Endothelial cell of umbilical vein (primary cell): ENCODE results near the gene CMIP. TPM values are rescaled to one million over a fixed set of nuclear protein-coding genes. Genes with fewer than 3 reads are reported as not detected.

ENCODE experiments used
- BruUV-seq: library from RNA; stranded (reverse); fragments of 400-500 nt; replicated peaks from 2 replicates; lab custom pipeline; 2021; lab: Mats Ljungman, UMichigan
- CTCF ChIA-PET: fragments of 300-600, 350-600 bp; sonication (Branson Sonifier 250); formaldehyde crosslinking; loops from one replicate; lab custom pipeline; 2021; ENCODE audit warnings: antibody characterized with exemption, inconsistent platforms; lab: Charles Lee
- POLR2A ChIA-PET: fragments of 300-600, 350-600 bp; sonication (Branson Sonifier 250); formaldehyde crosslinking; loops from one replicate; lab custom pipeline; 2021; ENCODE audit warnings: antibody characterized with exemption, inconsistent platforms; lab: Charles Lee
- DNase-seq: peaks from one replicate; pipeline ENCODE4 v3.0.0-alpha.2; 2011; ENCODE audit warnings: low read depth, low spot score
- FAIRE-seq: peaks from 2 replicates; lab custom pipeline; 2011; peaks lifted over from hg19 to GRCh38; lab: Jason Lieb, UNC
- H2AFZ ChIP-seq: 2 replicates; pipeline ENCODE4 v1.6.0; 2012; ENCODE audit warnings: low read depth, low read length, control low read depth, inconsistent platforms
- H3K27ac ChIP-seq: 2 replicates; pipeline ENCODE4 v1.5.1; 2011; ENCODE audit warnings: low read depth, mild to moderate bottlenecking, control low read depth, low read length, moderate library complexity; ENCODE audit not compliant: insufficient read depth
- H3K27me3 ChIP-seq, 2 experiments: 2 replicates each; pipeline versions ENCODE4 v1.6.0 to v1.6.1; 2011; ENCODE audit warnings: low read length in 2 of 2, mixed read lengths in 1 of 2; ENCODE audit not compliant: control insufficient read depth in 2 of 2, insufficient read depth in 2 of 2
- H3K36me3 ChIP-seq, 2 experiments: 2 replicates in 1 of 2; 3 replicates in 1 of 2; pipeline ENCODE4 v1.5.1; 2011; ENCODE audit warnings: low read length in 2 of 2, mild to moderate bottlenecking in 1 of 2, moderate library complexity in 1 of 2; ENCODE audit not compliant: control insufficient read depth in 2 of 2, insufficient read depth in 2 of 2; ENCODE audit errors: extremely low read depth in 1 of 2
- H3K4me1 ChIP-seq: 3 replicates; pipeline ENCODE4 v1.5.1; 2011; ENCODE audit warnings: mild to moderate bottlenecking, low read length; ENCODE audit not compliant: control insufficient read depth, insufficient read depth; ENCODE audit errors: extremely low read depth
- H3K4me2 ChIP-seq: 2 replicates; pipeline ENCODE4 v1.6.1; 2011; ENCODE audit warnings: low read length, control low read depth, mixed read lengths; ENCODE audit not compliant: insufficient read depth
- H3K4me3 ChIP-seq, 3 experiments: fragments of 200-600 bp in 1 of 3; sonication (generic), shearing (Covaris generic) in 1 of 3; replicated peaks in 1 of 3; 2 replicates each; pipeline ENCODE4 v1.5.1; 2011 to 2016; ENCODE audit warnings: control low read depth in 3 of 3, low read length in 3 of 3, mild to moderate bottlenecking in 2 of 3, inconsistent platforms in 1 of 3, low read depth in 1 of 3, moderate library complexity in 1 of 3; ENCODE audit not compliant: insufficient read depth in 1 of 3
- H3K79me2 ChIP-seq: 2 replicates; pipeline ENCODE4 v1.6.0; 2012; ENCODE audit warnings: low read length, inconsistent platforms; ENCODE audit not compliant: control insufficient read depth, insufficient read depth
- H3K9ac ChIP-seq: replicated peaks from 2 replicates; pipeline ENCODE3; 2011; ENCODE audit warnings: low read length, control low read depth; ENCODE audit not compliant: insufficient read depth; ENCODE audit errors: extremely low read depth
- H3K9me1 ChIP-seq: replicated peaks from 3 replicates; pipeline ENCODE4 v1.6.0; 2011; ENCODE audit warnings: mild to moderate bottlenecking, low read length; ENCODE audit not compliant: control insufficient read depth, insufficient read depth; ENCODE audit errors: extremely low read depth
- H3K9me3 ChIP-seq: replicated peaks from 2 replicates; pipeline ENCODE4 v1.5.1; 2012; ENCODE audit warnings: low read length, inconsistent platforms; ENCODE audit not compliant: control insufficient read depth, insufficient read depth
- H4K20me1 ChIP-seq: replicated peaks from 2 replicates; pipeline ENCODE3; 2011; ENCODE audit warnings: mild to moderate bottlenecking, low read length; ENCODE audit not compliant: control insufficient read depth, insufficient read depth; ENCODE audit errors: extremely low read depth
- EZH2 ChIP-seq: IDR thresholded peaks from 2 replicates; pipeline ENCODE4 v1.6.1; 2012; ENCODE audit warnings: borderline replicate concordance, low read depth, mild to moderate bottlenecking, moderate library complexity, low read length, inconsistent platforms; ENCODE audit not compliant: severe bottlenecking
- FOS ChIP-seq: IDR thresholded peaks from 2 replicates; pipeline ENCODE4 v1.6.1; 2011; ENCODE audit warnings: mild to moderate bottlenecking, low read length, moderate library complexity, borderline replicate concordance; ENCODE audit not compliant: insufficient read depth
- GATA2 ChIP-seq: IDR thresholded peaks from 2 replicates; pipeline ENCODE4 v1.7.0; 2011; ENCODE audit warnings: low read depth, mild to moderate bottlenecking, moderate library complexity, mixed read lengths, low read length; ENCODE audit not compliant: insufficient read length, insufficient read depth
- JUN ChIP-seq: IDR thresholded peaks from 2 replicates; pipeline ENCODE4 v1.6.1; 2011; ENCODE audit warnings: borderline replicate concordance, low read depth; ENCODE audit not compliant: insufficient read length, insufficient read depth
- MYC ChIP-seq: IDR thresholded peaks from one replicate; pipeline ENCODE4 v1.6.1; 2011; ENCODE audit warnings: mild to moderate bottlenecking, low read depth, low read length
- POLR2A ChIP-seq: IDR thresholded peaks from 2 replicates; pipeline ENCODE4 v1.6.1; 2012; ENCODE audit warnings: low read depth, mild to moderate bottlenecking, control low read depth, low read length
- POLR2AphosphoS5 ChIP-seq: IDR thresholded peaks from 2 replicates; pipeline ENCODE4 v1.6.1; 2012; ENCODE audit warnings: low read depth, mild to moderate bottlenecking, control low read depth, low read length, moderate library complexity; ENCODE audit not compliant: insufficient read depth
- dilution Hi-C: fragments of 300-500 bp; cut with MboI; formaldehyde crosslinking; loops from one replicate; pipeline ENCODE4 v1.15.0; 2019; ENCODE audit warnings: low sequenced_read_pairs; ENCODE audit not compliant: extremely low pct_ligation_motif_present
- intact Hi-C: fragments of 100-400 bp; cut with micrococcal nuclease; formaldehyde crosslinking; loops from one replicate; pipeline ENCODE4 v1.10.0; 2022
- polyA plus RNA-seq, 4 experiments: library from polyadenylated mRNA; depleted of rRNA in 3 of 4; stranded (reverse) in 3 of 4; unstranded in 1 of 4; fragments of >200 nt; gene quantifications; 2 replicates each; pipeline versions ENCODE4 v1.2.1 to v1.2.3, GENCODE V29; 2011 to 2012; ENCODE audit warnings: missing spikeins in 1 of 4
- total RNA-seq: library from RNA; stranded (reverse); gene quantifications from 2 replicates; pipeline ENCODE4 v1.2.3, GENCODE V29; 2021
- TF ChIP-seq, protein P1 (sequence below), 2 donors: IDR thresholded peaks; 1 replicate in 1 of 2; 2 replicates in 1 of 2; pipeline ENCODE4 v1.5.1; 2011; ENCODE audit warnings: low read length in 2 of 2, mild to moderate bottlenecking in 2 of 2, moderate library complexity in 2 of 2, control low read depth in 1 of 2, inconsistent platforms in 1 of 2, low read depth in 1 of 2; ENCODE audit not compliant: insufficient read depth in 1 of 2; ENCODE audit errors: extremely low read depth in 1 of 2
- TF ChIP-seq, protein P2 (sequence below): IDR thresholded peaks from 2 replicates; pipeline ENCODE4 v1.6.1; 2011; ENCODE audit not compliant: insufficient read depth, insufficient read length

CMIP gene
- total and polyA plus RNA-seq, 2 donors (not counting 3 experiments of a cell fraction or from before 2014, with no cell fraction given) = 29.0 to 101 TPM

DNA sequence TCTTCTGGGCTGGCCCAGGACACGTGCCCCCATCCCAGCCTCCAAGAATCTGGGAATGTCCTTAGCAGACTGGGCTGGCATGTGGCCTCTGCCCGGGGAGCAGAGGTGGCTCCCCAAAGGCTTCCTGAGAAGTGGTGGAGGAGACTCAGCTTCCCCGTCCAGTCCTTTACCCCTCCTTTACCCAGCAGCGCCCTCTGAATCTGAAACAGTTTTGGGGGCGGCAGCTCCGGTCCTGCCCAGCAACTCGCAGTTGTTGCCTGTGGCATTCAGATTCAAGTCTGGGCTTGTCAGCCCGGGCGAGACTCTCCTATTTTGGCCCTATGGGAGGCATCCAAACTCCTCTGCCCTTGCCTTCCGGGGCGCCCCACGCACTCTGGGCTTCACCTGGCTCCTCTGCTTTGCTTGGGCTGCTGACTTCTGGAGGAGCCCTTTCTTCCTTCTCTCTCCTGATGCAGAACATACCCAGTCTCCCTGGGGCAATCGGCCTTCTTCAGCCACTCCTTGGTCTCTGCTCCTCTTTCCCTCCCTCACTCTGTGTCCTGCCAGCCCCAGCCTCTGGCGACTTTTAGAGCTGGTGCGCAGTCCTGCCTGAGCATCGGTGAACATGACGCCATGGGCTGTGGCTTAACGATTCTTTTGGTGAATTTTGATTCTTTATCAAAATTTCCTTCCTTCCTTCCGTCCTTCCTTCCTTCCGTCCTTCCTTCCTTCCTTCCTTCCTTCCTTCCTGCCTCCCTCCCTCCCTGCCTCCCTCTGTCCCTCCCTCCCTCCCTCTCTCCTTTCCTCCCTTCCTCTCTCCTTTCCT is 55.2 kb downstream of the CMIP start:
- no TSS peak for BruUV-seq
- Histone ChIP-seq H3K4me3 (no peak overlapping the region), H3K9ac (no peak overlapping the region), H2AFZ (no peak overlapping the region), H3K4me1 (peaks cover 66% of the 10 kb centered on the region), H3K27me3 (no peaks in the 10 kb centered on the region), H3K4me2 (no peak overlapping the region), H3K27ac (no peak overlapping the region), H3K9me3 (no peaks in the 10 kb centered on the region), H4K20me1 (no peaks in the 10 kb centered on the region), H3K9me1 (no peaks in the 10 kb centered on the region), H3K36me3 (no peaks in the 10 kb centered on the region), H3K79me2 (peaks cover 52% of the 10 kb centered on the region)
- DNase-seq (no peak), FAIRE-seq (no peak)
- TF ChIP-seq FOS = no peak
- no peak for TF ChIP-seq POLR2A
- no peak for TF ChIP-seq GATA2
- TF ChIP-seq MYC = no peak
- TF ChIP-seq, protein P1, sequence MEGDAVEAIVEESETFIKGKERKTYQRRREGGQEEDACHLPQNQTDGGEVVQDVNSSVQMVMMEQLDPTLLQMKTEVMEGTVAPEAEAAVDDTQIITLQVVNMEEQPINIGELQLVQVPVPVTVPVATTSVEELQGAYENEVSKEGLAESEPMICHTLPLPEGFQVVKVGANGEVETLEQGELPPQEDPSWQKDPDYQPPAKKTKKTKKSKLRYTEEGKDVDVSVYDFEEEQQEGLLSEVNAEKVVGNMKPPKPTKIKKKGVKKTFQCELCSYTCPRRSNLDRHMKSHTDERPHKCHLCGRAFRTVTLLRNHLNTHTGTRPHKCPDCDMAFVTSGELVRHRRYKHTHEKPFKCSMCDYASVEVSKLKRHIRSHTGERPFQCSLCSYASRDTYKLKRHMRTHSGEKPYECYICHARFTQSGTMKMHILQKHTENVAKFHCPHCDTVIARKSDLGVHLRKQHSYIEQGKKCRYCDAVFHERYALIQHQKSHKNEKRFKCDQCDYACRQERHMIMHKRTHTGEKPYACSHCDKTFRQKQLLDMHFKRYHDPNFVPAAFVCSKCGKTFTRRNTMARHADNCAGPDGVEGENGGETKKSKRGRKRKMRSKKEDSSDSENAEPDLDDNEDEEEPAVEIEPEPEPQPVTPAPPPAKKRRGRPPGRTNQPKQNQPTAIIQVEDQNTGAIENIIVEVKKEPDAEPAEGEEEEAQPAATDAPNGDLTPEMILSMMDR (IDR thresholded peaks at IDR 0.05; ENCODE audit: extremely low read depth in 1 of 2, insufficient read depth in 1 of 2, low read depth in 1 of 2, low read length in 2 of 2) = no peak
- TF ChIP-seq EZH2 = no peak
- no peak for TF ChIP-seq POLR2AphosphoS5
- no peak for TF ChIP-seq JUN
- TF ChIP-seq, protein P2, sequence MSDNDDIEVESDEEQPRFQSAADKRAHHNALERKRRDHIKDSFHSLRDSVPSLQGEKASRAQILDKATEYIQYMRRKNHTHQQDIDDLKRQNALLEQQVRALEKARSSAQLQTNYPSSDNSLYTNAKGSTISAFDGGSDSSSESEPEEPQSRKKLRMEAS = no peak
- ChIA-PET POLR2A (interaction anchor here (0.5 kb wide), 1 partner anchor 49 kb away, joined by 3 read pairs; no protein-coding TSS in a partner anchor), CTCF (interaction anchor here (1.4 kb wide), 1 partner anchor 71 kb away, joined by 4 read pairs; no protein-coding TSS in a partner anchor)
- intact Hi-C loops (loop anchor here (5.0 kb wide), 1 partner anchor 43 kb away; no protein-coding TSS in a partner anchor), dilution Hi-C loops (no loop called here)
